ENCODE measurements around the gene MISP. TPM values are rescaled to one million over a fixed set of nuclear protein-coding genes. Genes with fewer than 3 reads are reported as not detected.

MISP gene
- total and polyA plus RNA-seq, 2 of the 8 experiments (the other 6 are each of a cell fraction or from before 2014, with no cell fraction given), result 0.43 to 0.45 TPM

DNA sequence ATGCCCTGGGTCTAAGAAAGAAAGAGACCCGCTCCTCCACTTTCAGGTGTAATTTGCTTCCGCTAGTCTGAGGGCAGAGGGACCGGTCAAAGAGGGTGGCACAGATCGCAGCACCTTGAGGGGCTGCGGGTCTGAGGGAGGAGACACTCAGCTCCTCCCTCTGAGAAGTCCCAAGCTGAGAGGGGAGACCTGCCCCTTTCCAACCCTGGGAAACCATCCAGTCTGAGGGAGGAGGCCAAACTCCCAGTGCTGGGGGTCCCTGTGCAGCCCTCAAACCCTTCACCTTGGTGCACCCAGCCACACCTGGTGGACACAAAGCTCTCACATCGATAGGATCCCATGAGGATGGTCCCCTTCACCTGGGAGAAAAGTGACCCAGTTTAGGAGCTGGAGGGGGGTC, 13.0 kb downstream of the MISP start:
- no peak overlapping the region for H3K9ac ChIP-seq (replicated peaks in 1 of 4; ENCODE audit: extremely low read depth in 1 of 4, low read depth in 3 of 4, low read length in 3 of 4)
- POLR2A ChIA-PET (ENCODE audit: partially characterized antibody), result interaction anchor here (0.8 to 2.3 kb wide), 8 partner anchors 8 to 99 kb away, joined by 3 to 9 read pairs (median 4); no protein-coding TSS in a partner anchor
- WGBS, 2 experiments (ENCODE audit: extremely low coverage in 1 of 2, insufficient coverage in 1 of 2, insufficient read length in 1 of 2, insufficient replicate concordance in 2 of 2, low coverage in 1 of 2, low lambda C conversion rate in 2 of 2, missing lambda C conversion rate in 1 of 2), result 87% methylated on average over 6 of the region's 6 CpGs; no CpG with 5 or more reads in 1 of the 2 experiments

More for the DNA sequence above, 13.0 kb downstream of the MISP start:
- H2AFZ ChIP-seq (ENCODE audit: low read length), result no peak overlapping the region
- no peak overlapping the region for H3K56ac ChIP-seq (replicated peaks; ENCODE audit: insufficient read length, low read depth, low read length)
- H4K5ac ChIP-seq (ENCODE audit: insufficient read length, low read depth, low read length), result no peak overlapping the region
- H3K4me3 ChIP-seq (ENCODE audit: extremely low read depth in 1 of 4, insufficient read depth in 2 of 4, low read depth in 3 of 4, low read length in 4 of 4), result no peak overlapping the region
- FAIRE-seq, result no peak
- H3K23me2 ChIP-seq (ENCODE audit: low read depth, low read length), result no peaks in the 10 kb centered on the region
- H3K4me1 ChIP-seq (replicated peaks in 1 of 4; ENCODE audit: control insufficient read depth in 3 of 4, insufficient read depth in 4 of 4, low read length in 3 of 4), result no peaks in the 10 kb centered on the region
- H2BK15ac ChIP-seq (ENCODE audit: low read length), result no peak overlapping the region
- no peaks in the 10 kb centered on the region for H3K36me3 ChIP-seq (ENCODE audit: control insufficient read depth in 2 of 4, insufficient read depth in 4 of 4, low read length in 3 of 4)
- no peak overlapping the region for H3K4ac ChIP-seq (replicated peaks; ENCODE audit: insufficient read length, low read depth, low read length)
- no peaks in the 10 kb centered on the region; the same call in 1 of the 2 replicates for H3K79me1 ChIP-seq (ENCODE audit: low read depth, low read length)
- H3K14ac ChIP-seq (ENCODE audit: insufficient read length), result no peak overlapping the region
- no peak overlapping the region for H3K18ac ChIP-seq (ENCODE audit: extremely low read depth, low read length)
- no peaks in the 10 kb centered on the region for H3K79me2 ChIP-seq (ENCODE audit: control insufficient read depth in 1 of 2, insufficient read depth in 2 of 2, low read length in 2 of 2)
- no peak overlapping the region for H2AK5ac ChIP-seq (ENCODE audit: low read depth, low read length)
- TF ChIP-seq TCF12 (IDR thresholded peaks at IDR 0.05; ENCODE audit: low read depth, low read length) (no peak), GTF2F1 (IDR thresholded peaks at IDR 0.05; ENCODE audit: borderline replicate concordance, low read depth, low read length) (no peak), RAD21 (IDR thresholded peaks at IDR 0.05 in 1 of 2, conservative IDR thresholded peaks at IDR 0.05 in 1 of 2; ENCODE audit: low read depth in 2 of 2, low read length in 2 of 2) (no peak), CBX5 (IDR thresholded peaks at IDR 0.05; ENCODE audit: low read depth, low read length) (no peak), RXRA (IDR thresholded peaks at IDR 0.05; ENCODE audit: insufficient read depth, low read depth, low read length) (no peak), TAF7 (optimal IDR thresholded peaks at IDR 0.05; ENCODE audit: borderline replicate concordance, low read depth, low read length) (no peak), TAF1 (IDR thresholded peaks at IDR 0.05; ENCODE audit: low read depth, low read length) (no peak), NRF1 (IDR thresholded peaks at IDR 0.05; ENCODE audit: low read depth, low read length) (no peak), POLR2A (IDR thresholded peaks at IDR 0.05; ENCODE audit: control extremely low read depth in 1 of 2, low read depth in 2 of 2, low read length in 2 of 2) (no peak), SIRT6 (IDR thresholded peaks at IDR 0.05; ENCODE audit: low read length) (no peak), YY1 (IDR thresholded peaks at IDR 0.05; ENCODE audit: low read depth, low read length) (no peak)
- TF ChIP-seq, protein P1, sequence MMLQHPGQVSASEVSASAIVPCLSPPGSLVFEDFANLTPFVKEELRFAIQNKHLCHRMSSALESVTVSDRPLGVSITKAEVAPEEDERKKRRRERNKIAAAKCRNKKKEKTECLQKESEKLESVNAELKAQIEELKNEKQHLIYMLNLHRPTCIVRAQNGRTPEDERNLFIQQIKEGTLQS (IDR thresholded peaks at IDR 0.05; ENCODE audit: insufficient read depth, low read depth, low read length), result no peak
- DNase-seq (ENCODE audit: low read depth in 1 of 2, low spot score in 2 of 2), result no peak
- no peak overlapping the region for H2BK5ac ChIP-seq (ENCODE audit: low read depth, low read length)
- H2BK20ac ChIP-seq (ENCODE audit: low read length), result no peak overlapping the region
- no peak overlapping the region for H2BK120ac ChIP-seq (replicated peaks; ENCODE audit: low read depth, low read length)
- CTCF ChIA-PET (ENCODE audit: partially characterized antibody), result interaction anchor here (1.3 to 1.7 kb wide), 2 partner anchors 67 to 93 kb away, joined by 3 to 5 read pairs; no protein-coding TSS in a partner anchor
- peak overlapping the region; percentile 79 for H4K8ac ChIP-seq (ENCODE audit: extremely low read depth, insufficient read depth, low read length)
- no peak overlapping the region for H3K23ac ChIP-seq (ENCODE audit: insufficient read length)
- no peaks in the 10 kb centered on the region for H3K9me3 ChIP-seq (ENCODE audit: insufficient read depth in 2 of 2, low read depth in 1 of 2, low read length in 1 of 2)
- H3K27me3 ChIP-seq (replicated peaks in 1 of 4; ENCODE audit: control insufficient read depth in 3 of 4, extremely low read depth in 1 of 4, insufficient read depth in 3 of 4, low read length in 3 of 4), result no peaks in the 10 kb centered on the region
- H4K91ac ChIP-seq (replicated peaks; ENCODE audit: insufficient read length, low read length), result no peak overlapping the region
- H3K27ac ChIP-seq (ENCODE audit: low read depth, low read length), result no peak overlapping the region
- H3K4me2 ChIP-seq (ENCODE audit: insufficient read depth in 1 of 2, low read depth in 2 of 2, low read length in 2 of 2), result no peak overlapping the region
- H2BK12ac ChIP-seq (ENCODE audit: low read depth, low read length), result no peak overlapping the region
- no peaks in the 10 kb centered on the region for H4K20me1 ChIP-seq (replicated peaks in 1 of 2; ENCODE audit: control insufficient read depth in 1 of 2, insufficient read depth in 2 of 2, low read length in 2 of 2)
